Caco-2 (cell line): ENCODE data around the gene ADAMTS19. TPM values are rescaled to one million over a fixed set of nuclear protein-coding genes. Genes with fewer than 3 reads are reported as not detected.

ENCODE experiments used
- BruUV-seq: library from RNA; stranded (reverse); fragments of 400-500 nt; replicated peaks from 2 replicates; lab custom pipeline; 2021; lab: Mats Ljungman, UMichigan
- CTCF ChIA-PET: fragments of 300-600 bp; sonication (Branson Sonifier 250); formaldehyde crosslinking; loops from one replicate; lab custom pipeline; 2022; ENCODE audit warnings: antibody characterized with exemption; lab: Charles Lee
- POLR2A ChIA-PET: fragments of 300-600 bp; sonication (Branson Sonifier 250); formaldehyde crosslinking; loops from one replicate; lab custom pipeline; 2022; ENCODE audit warnings: antibody characterized with exemption; lab: Charles Lee
- DNase-seq, 2 experiments: peaks; one replicate each; pipeline versions ENCODE4 v3.0.0 to v3.0.0-alpha.2; 2020 to 2022
- H3K27me3 ChIP-seq: replicated peaks from 2 replicates; pipeline ENCODE4 v1.6.0; 2011; ENCODE audit warnings: low read length; ENCODE audit not compliant: control insufficient read depth, insufficient read depth
- H3K36me3 ChIP-seq: 2 replicates; pipeline ENCODE4 v1.5.1; 2011; ENCODE audit warnings: low read length; ENCODE audit not compliant: control insufficient read depth, insufficient read depth
- H3K4me1 ChIP-seq: fragments of 250-450 bp; sonication (Bioruptor Pico); 2 replicates; pipeline ENCODE4 v1.5.1; 2020; ENCODE audit warnings: mild to moderate bottlenecking
- H3K4me3 ChIP-seq: 2 replicates; pipeline ENCODE4 v1.5.1; 2011; ENCODE audit warnings: low read depth, mild to moderate bottlenecking, control low read depth, low read length
- H3K9me3 ChIP-seq: fragments of 250-450 bp; sonication (Bioruptor Pico); 2 replicates; pipeline ENCODE4 v1.5.1; 2020; ENCODE audit warnings: mild to moderate bottlenecking, moderate library complexity
- H3K27ac Mint-ChIP-seq: one replicate; pipeline ENCODE4 v1.8.0; 2022; ENCODE audit warnings: mixed read lengths; ENCODE audit not compliant: unreplicated experiment
- H3K27me3 Mint-ChIP-seq: one replicate; pipeline ENCODE4 v1.8.0; 2022; ENCODE audit warnings: mixed read lengths; ENCODE audit not compliant: insufficient read depth, unreplicated experiment
- H3K36me3 Mint-ChIP-seq: one replicate; pipeline ENCODE4 v1.8.0; 2022; ENCODE audit warnings: mild to moderate bottlenecking, mixed read lengths; ENCODE audit not compliant: insufficient read depth, unreplicated experiment
- H3K4me1 Mint-ChIP-seq: one replicate; pipeline ENCODE4 v1.8.0; 2022; ENCODE audit warnings: low read depth, mixed read lengths; ENCODE audit not compliant: unreplicated experiment
- H3K4me3 Mint-ChIP-seq: one replicate; pipeline ENCODE4 v1.8.0; 2022; ENCODE audit warnings: mild to moderate bottlenecking, moderate library complexity, mixed read lengths; ENCODE audit not compliant: unreplicated experiment
- H3K9me3 Mint-ChIP-seq: one replicate; pipeline ENCODE4 v1.8.0; 2022; ENCODE audit warnings: mixed read lengths; ENCODE audit not compliant: unreplicated experiment
- intact Hi-C: fragments of 100-400 bp; cut with micrococcal nuclease; formaldehyde crosslinking; loops from one replicate; pipeline ENCODE4 v1.10.0; 2022; ENCODE audit not compliant: unreplicated experiment
- total RNA-seq: library from RNA; stranded (reverse); gene quantifications from 2 replicates; pipeline ENCODE4 v1.2.3, GENCODE V29; 2022
- TF ChIP-seq, protein P1 (sequence below), 2 experiments: fragments of 200-600 bp in 1 of 2; IDR thresholded peaks; 1 replicate in 1 of 2; 2 replicates in 1 of 2; pipeline versions ENCODE4 v1.5.1 to v1.8.0; 2011 to 2022; ENCODE audit warnings: antibody characterized with exemption in 1 of 2, control low read depth in 1 of 2, inconsistent platforms in 1 of 2, low read depth in 1 of 2, low read length in 1 of 2, mild to moderate bottlenecking in 1 of 2, moderate library complexity in 1 of 2; ENCODE audit not compliant: insufficient read depth in 1 of 2, severe bottlenecking in 1 of 2, unreplicated experiment in 1 of 2

Gene ADAMTS19
- total RNA-seq, 1 experiment from 2014 or later = 0.95 TPM

DNA sequence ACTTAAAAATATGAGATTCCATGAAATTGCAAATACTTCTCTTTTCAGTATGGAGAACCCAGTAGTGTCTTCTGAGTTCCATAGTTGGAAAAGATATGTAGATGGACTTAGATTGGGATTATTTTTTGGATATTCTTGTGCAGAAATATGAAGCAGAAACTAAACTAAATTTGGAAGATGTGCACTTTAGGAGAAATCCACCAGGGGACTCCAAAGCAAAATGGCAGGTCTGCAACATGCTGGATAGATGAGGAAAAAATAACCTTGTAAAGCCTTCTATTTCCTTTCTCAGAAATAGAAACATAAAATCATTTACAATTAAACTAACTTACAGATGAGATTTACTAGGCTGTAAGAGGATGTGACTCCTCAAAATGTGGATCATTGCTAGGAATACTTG, 238.6 kb downstream of the ADAMTS19 start:
- Histone ChIP-seq H3K4me1 (no peaks in the 10 kb centered on the region), H3K36me3 (no peaks in the 10 kb centered on the region), H3K9me3 (peaks cover 4% of the 10 kb centered on the region; the same call in 1 of the 2 replicates), H3K4me3 (no peak overlapping the region), H3K27me3 (no peaks in the 10 kb centered on the region)
- Mint-ChIP-seq H3K27me3 (no peaks in the 10 kb centered on the region), H3K27ac (no peak overlapping the region), H3K4me1 (no peaks in the 10 kb centered on the region), H3K9me3 (no peaks in the 10 kb centered on the region), H3K36me3 (no peaks in the 10 kb centered on the region), H3K4me3 (no peak overlapping the region)
- no TSS peak for BruUV-seq
- POLR2A ChIA-PET = no interaction called here
- TF ChIP-seq, protein P1, sequence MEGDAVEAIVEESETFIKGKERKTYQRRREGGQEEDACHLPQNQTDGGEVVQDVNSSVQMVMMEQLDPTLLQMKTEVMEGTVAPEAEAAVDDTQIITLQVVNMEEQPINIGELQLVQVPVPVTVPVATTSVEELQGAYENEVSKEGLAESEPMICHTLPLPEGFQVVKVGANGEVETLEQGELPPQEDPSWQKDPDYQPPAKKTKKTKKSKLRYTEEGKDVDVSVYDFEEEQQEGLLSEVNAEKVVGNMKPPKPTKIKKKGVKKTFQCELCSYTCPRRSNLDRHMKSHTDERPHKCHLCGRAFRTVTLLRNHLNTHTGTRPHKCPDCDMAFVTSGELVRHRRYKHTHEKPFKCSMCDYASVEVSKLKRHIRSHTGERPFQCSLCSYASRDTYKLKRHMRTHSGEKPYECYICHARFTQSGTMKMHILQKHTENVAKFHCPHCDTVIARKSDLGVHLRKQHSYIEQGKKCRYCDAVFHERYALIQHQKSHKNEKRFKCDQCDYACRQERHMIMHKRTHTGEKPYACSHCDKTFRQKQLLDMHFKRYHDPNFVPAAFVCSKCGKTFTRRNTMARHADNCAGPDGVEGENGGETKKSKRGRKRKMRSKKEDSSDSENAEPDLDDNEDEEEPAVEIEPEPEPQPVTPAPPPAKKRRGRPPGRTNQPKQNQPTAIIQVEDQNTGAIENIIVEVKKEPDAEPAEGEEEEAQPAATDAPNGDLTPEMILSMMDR (IDR thresholded peaks at IDR 0.05; ENCODE audit: insufficient read depth in 1 of 2, low read depth in 1 of 2, low read length in 1 of 2, severe bottlenecking in 1 of 2, unreplicated experiment in 1 of 2) = peak in 1 of 2 experiments; percentile 13
- CTCF ChIA-PET = no interaction called here
- intact Hi-C loops = no loop called here
- no peak for DNase-seq

DNA sequence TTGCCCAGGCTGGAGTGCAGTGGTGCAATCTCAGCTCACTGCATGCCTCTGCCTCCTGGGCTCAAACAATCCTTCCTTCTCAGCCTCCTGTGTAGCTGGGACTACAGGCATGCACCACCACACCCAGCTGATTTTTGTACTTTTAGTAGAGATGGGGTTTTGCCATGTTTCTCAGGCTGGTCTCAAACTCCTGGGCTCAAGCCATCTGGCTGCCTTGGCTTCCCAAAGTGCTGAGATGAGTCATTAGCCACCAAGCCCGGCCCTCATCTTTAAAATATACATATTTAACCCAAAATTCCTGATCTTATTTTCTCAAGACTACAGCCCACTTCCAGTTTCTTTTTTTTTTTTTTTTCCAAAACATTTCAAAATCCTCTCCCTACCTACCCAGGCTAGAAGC, 256.1 kb downstream of the ADAMTS19 start:
- H3K27me3 Mint-ChIP-seq = no peaks in the 10 kb centered on the region
- Histone ChIP-seq H3K9me3 (no peaks in the 10 kb centered on the region), H3K36me3 (no peaks in the 10 kb centered on the region), H3K4me3 (no peak overlapping the region), H3K27me3 (no peaks in the 10 kb centered on the region), H3K4me1 (no peaks in the 10 kb centered on the region)
- no peak overlapping the region for H3K4me3 Mint-ChIP-seq
- no peak for DNase-seq
- BruUV-seq = no TSS peak
- CTCF ChIA-PET = no interaction called here
- no peaks in the 10 kb centered on the region for H3K4me1 Mint-ChIP-seq
- no peak overlapping the region for H3K27ac Mint-ChIP-seq
- POLR2A ChIA-PET = no interaction called here
- TF ChIP-seq, protein P1 (IDR thresholded peaks at IDR 0.05; ENCODE audit: insufficient read depth in 1 of 2, low read depth in 1 of 2, low read length in 1 of 2, severe bottlenecking in 1 of 2, unreplicated experiment in 1 of 2) = no peak
- intact Hi-C loops = no loop called here
- H3K9me3 Mint-ChIP-seq = no peaks in the 10 kb centered on the region
- H3K36me3 Mint-ChIP-seq = no peaks in the 10 kb centered on the region

DNA sequence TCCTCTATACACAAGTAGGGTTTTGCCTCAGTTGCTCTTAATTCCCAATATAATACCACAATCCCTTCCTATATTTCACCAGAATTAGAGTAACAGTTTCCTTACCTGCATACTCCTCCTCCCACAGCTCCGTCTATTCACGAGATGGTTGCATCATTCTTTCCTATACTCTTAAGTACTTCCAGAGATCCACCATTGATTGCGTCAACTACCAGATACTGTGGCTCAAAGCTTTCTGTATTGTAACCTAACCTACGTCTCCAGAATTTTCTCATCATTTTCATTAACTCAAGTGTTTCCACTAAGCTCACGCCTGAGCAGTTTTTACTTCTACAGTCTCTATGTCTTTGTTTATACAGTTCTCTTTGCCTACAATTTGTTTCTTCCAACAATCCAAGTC, 256.6 kb downstream of the ADAMTS19 start:
- H3K27ac Mint-ChIP-seq = no peak overlapping the region
- CTCF ChIA-PET = no interaction called here
- Histone ChIP-seq H3K9me3 (no peaks in the 10 kb centered on the region), H3K4me3 (no peak overlapping the region), H3K27me3 (no peaks in the 10 kb centered on the region), H3K4me1 (no peaks in the 10 kb centered on the region), H3K36me3 (no peaks in the 10 kb centered on the region)
- TF ChIP-seq, protein P1 (IDR thresholded peaks at IDR 0.05; ENCODE audit: insufficient read depth in 1 of 2, low read depth in 1 of 2, low read length in 1 of 2, severe bottlenecking in 1 of 2, unreplicated experiment in 1 of 2) = no peak
- H3K4me3 Mint-ChIP-seq = no peak overlapping the region
- intact Hi-C loops = no loop called here
- POLR2A ChIA-PET = no interaction called here
- H3K9me3 Mint-ChIP-seq = no peaks in the 10 kb centered on the region
- BruUV-seq = no TSS peak
- DNase-seq = no peak
- no peaks in the 10 kb centered on the region for H3K36me3 Mint-ChIP-seq
- no peaks in the 10 kb centered on the region for H3K4me1 Mint-ChIP-seq
- no peaks in the 10 kb centered on the region for H3K27me3 Mint-ChIP-seq
